GM19455 (cell line): ENCODE measurements around the gene SNAP47.

Experiments used
- ATAC-seq: cut with Tn5 transposase; IDR thresholded peaks from one replicate; pipeline ENCODE4 v1.9.1; 2021; ENCODE audit not compliant: unreplicated experiment

Gene SNAP47

GRCh38 chr1:227731696-227732585 is 3.3 kb upstream of the SNAP47 start:
- ATAC-seq = no peak

GRCh38 chr1:227732586-227733308 is 2.5 kb upstream of the SNAP47 start:
- ATAC-seq = no peak

- ATAC-seq = no peak
These were observed 1.9 kb upstream of the SNAP47 start for GRCh38 chr1:227733309-227733705.

GRCh38 chr1:227733751-227734545 is 1.3 kb upstream of the SNAP47 start:
- no peak for ATAC-seq

GRCh38 chr1:227734546-227734855 is 734 bp upstream of the SNAP47 start:
- ATAC-seq = peak; percentile 5

- ATAC-seq = peak; percentile 32
These were observed 477 bp downstream of the SNAP47 start for GRCh38 chr1:227735539-227736285.

GRCh38 chr1:227736814-227737432 is 1.7 kb downstream of the SNAP47 start:
- no peak for ATAC-seq

GRCh38 chr1:227738820-227739219 is 3.6 kb downstream of the SNAP47 start:
- no peak for ATAC-seq

- ATAC-seq = no peak
These were observed 4.4 kb downstream of the SNAP47 start for GRCh38 chr1:227739636-227740035.

GRCh38 chr1:227740401-227740960 is 5.2 kb downstream of the SNAP47 start:
- ATAC-seq = no peak

GRCh38 chr1:227741166-227741870 is 6.1 kb downstream of the SNAP47 start:
- no peak for ATAC-seq

- ATAC-seq = no peak
These were observed 7.8 kb downstream of the SNAP47 start for GRCh38 chr1:227742738-227743715.

GRCh38 chr1:227744668-227745067 is 9.4 kb downstream of the SNAP47 start:
- ATAC-seq = no peak

- ATAC-seq = no peak
These were observed 10.5 kb downstream of the SNAP47 start for GRCh38 chr1:227745568-227746265.

- no peak for ATAC-seq
These were observed 11.4 kb downstream of the SNAP47 start for GRCh38 chr1:227746676-227747075.

- no peak for ATAC-seq
These were observed 12.1 kb downstream of the SNAP47 start for GRCh38 chr1:227747382-227747781.

GRCh38 chr1:227747948-227748495 is 12.8 kb downstream of the SNAP47 start:
- no peak for ATAC-seq
